Measurements from ENCODE around the gene GINS2.

GINS2 gene

DNA sequence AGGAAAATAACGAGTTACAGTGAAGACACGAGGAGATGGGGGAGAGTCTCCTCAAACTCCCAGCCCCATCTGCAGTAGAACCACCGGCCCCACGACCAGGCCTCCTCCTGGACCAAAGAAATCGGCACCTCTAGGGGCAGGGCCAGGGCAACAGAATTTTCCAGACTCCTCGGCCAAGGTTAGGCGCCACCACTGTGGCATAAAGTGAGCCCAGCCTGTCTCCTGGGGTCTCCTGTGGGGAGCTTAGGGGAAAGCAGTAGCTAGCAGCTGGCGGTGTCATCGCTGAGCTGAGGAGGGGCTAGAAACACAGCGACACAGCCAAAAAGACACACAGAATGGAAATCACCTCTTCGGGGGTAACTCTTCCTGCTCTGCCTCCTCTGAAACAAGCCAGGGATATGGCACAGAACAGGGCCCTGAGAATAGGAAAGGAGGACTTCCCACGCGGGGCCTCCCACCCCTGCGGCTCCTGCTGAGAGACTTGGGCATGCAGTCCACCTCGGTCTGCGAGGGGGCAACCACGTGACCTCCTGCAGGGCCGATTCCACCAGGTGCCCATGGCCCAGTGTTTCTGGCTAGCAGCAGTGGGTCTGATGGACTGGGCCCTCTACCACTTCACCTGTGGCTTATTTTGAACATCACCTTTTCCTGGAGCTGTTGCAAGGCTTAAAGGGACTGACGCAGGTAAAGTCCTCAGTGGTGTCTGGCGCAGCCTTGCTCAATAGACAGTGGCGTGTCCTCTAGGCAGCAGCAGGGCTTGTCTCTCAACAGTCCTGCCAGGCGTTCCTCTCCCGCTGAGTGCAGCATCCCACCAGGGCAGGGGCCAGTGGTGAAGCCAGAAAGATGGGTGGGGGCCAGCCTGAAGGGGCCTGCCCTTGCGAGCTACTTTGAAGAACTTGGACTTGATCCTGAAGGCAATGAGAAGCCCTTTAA is 6.7 kb upstream of the GINS2 start:
- H3K4me3 ChIP-seq (ENCODE audit: control insufficient read depth, low read depth, low read length) = no peak overlapping the region
- TF ChIP-seq, protein P1, sequence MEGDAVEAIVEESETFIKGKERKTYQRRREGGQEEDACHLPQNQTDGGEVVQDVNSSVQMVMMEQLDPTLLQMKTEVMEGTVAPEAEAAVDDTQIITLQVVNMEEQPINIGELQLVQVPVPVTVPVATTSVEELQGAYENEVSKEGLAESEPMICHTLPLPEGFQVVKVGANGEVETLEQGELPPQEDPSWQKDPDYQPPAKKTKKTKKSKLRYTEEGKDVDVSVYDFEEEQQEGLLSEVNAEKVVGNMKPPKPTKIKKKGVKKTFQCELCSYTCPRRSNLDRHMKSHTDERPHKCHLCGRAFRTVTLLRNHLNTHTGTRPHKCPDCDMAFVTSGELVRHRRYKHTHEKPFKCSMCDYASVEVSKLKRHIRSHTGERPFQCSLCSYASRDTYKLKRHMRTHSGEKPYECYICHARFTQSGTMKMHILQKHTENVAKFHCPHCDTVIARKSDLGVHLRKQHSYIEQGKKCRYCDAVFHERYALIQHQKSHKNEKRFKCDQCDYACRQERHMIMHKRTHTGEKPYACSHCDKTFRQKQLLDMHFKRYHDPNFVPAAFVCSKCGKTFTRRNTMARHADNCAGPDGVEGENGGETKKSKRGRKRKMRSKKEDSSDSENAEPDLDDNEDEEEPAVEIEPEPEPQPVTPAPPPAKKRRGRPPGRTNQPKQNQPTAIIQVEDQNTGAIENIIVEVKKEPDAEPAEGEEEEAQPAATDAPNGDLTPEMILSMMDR (conservative IDR thresholded peaks at IDR 0.05; ENCODE audit: control insufficient read depth, insufficient read depth, low read depth, low read length) = no peak
- DNase-seq (ENCODE audit: low read depth) = no peak

DNA sequence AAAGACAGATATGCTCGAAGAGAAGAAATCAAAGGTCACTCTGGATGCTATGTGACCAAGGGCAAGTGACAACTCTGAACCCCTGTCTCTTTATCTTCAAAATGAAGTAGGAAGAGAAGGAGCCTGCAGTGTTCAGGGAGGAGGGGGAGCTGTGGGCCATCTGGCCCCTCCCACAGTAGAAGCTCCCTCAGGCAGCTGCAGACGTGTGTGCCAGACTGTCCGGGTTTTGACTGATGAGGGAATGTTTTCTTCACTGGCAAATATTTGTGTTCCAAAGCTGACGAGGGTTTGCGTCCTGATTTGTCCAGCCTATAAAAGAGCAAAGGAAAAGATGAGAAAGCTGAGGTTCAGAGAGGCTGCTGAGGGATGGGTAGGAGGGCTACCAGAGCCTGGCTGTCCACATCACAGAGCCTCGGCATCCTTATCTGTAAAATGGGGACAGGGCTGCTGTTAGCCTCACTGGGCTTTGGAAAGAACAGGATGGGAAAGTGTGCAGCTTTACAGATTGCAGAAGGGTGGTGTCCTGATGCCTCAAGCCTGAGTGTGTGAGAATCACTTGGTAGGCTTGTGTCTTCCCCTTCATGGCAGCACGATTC is 1.8 kb upstream of the GINS2 start:
- TF ChIP-seq, protein P1 (conservative IDR thresholded peaks at IDR 0.05; ENCODE audit: control insufficient read depth, insufficient read depth, low read depth, low read length) = no peak
- H3K4me3 ChIP-seq (ENCODE audit: control insufficient read depth, low read depth, low read length) = no peak overlapping the region
- DNase-seq (ENCODE audit: low read depth) = no peak

DNA sequence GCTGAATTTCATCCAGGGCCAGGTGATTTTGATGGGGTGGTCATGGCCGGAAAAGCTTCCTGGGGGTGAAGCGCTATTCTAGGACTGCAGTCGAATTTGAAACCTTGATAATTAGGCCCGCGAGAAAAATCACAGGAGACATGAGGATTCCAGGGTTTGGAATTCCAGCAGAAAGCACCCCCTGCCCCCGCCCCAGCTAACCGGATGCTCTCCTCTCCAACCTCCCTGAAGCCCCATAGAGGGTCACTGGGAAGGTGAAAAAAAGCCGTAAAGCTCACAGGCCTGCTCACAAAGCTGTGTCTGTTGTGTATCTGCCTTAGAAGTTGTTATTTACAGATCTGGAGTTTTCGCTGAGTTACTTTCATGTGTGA is 1.2 kb upstream of the GINS2 start:
- no peak for DNase-seq (ENCODE audit: low read depth)
- no peak overlapping the region for H3K4me3 ChIP-seq (ENCODE audit: control insufficient read depth, low read depth, low read length)
- TF ChIP-seq, protein P1 (conservative IDR thresholded peaks at IDR 0.05; ENCODE audit: control insufficient read depth, insufficient read depth, low read depth, low read length) = no peak

DNA sequence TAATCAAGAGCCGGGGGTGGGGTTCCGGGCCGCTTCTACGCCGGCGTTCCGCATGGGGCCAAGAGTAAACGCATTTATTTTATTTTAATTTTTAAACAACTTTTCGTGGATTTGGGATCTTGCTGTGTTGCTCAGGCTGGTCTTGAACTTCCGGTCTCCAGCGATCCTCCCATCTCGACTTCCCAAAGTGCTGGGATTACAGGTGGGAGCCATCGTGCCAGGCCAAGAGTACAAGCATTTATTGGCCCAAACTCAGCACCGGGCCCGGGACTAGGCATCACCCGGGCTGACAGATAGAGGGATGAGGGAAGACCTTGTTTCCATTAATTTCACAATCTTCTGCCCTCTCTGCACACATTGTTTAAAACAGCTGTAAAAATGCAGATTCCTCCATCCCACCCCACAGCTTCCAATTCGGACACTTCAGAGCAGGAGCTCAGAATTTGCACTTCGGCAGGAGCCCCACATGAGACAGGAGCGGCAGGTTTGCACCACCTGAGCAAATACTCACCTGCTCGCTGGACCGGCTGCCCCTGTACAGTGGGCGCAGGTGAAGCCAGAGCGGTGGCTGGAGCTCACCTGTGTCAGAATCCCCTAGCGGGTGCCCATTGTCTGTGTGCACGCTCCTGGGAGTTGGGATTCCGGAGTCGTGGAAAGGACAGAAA is 663 bp upstream of the GINS2 start:
- H3K4me3 ChIP-seq (ENCODE audit: control insufficient read depth, low read depth, low read length) = peak overlapping the region; percentile 43
- no peak for DNase-seq (ENCODE audit: low read depth)
- TF ChIP-seq, protein P1 (conservative IDR thresholded peaks at IDR 0.05; ENCODE audit: control insufficient read depth, insufficient read depth, low read depth, low read length) = no peak

DNA sequence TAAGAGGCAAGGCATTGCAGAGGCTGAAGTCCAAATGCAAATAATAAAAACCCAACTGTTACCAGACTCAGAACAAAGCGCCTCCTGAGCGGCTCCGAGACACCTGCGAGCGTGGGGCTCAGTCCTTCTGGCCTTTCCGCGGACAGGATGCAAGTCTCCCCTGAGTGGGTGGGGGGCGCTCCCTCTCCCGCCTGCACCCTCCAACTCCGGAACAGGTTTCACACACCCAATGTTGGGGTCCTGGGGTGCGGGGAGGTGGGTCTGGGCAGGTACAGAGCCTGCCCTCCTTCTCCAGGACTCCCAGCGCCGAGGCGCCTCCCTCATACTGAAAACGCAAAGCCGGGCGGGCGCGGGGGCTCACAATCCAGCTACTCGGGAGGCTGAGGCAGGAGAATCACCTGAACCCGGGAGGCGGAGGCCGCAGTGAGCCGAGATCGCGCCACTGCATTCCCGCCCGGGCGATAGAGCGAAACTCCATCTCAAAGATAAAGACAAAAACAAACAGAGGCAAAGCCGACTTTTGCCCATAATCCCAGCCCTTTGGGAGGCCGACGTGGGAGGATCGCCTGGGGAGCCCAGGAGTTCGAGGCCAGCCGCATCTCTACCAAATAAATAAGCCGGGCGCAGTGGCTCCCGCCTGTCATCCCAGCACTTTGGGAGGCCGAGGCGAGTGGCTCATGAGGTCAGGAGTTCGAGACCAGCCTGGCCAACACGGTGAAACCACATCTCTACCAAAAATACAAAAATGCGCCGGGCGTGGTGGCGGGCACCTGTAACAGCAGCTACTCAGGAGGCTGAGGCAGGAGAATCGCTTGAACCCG is 893 bp downstream of the GINS2 start:
- no peak for DNase-seq (ENCODE audit: low read depth)
- TF ChIP-seq, protein P1 (conservative IDR thresholded peaks at IDR 0.05; ENCODE audit: control insufficient read depth, insufficient read depth, low read depth, low read length) = no peak
- peak overlapping the region; percentile 60 for H3K4me3 ChIP-seq (ENCODE audit: control insufficient read depth, low read depth, low read length)
